GM18861 (cell line): ENCODE measurements around the gene ILK.

Experiments used
- ATAC-seq: cut with Tn5 transposase; IDR thresholded peaks from one replicate; pipeline ENCODE4 v1.9.1; 2021; ENCODE audit not compliant: unreplicated experiment

ILK gene

DNA sequence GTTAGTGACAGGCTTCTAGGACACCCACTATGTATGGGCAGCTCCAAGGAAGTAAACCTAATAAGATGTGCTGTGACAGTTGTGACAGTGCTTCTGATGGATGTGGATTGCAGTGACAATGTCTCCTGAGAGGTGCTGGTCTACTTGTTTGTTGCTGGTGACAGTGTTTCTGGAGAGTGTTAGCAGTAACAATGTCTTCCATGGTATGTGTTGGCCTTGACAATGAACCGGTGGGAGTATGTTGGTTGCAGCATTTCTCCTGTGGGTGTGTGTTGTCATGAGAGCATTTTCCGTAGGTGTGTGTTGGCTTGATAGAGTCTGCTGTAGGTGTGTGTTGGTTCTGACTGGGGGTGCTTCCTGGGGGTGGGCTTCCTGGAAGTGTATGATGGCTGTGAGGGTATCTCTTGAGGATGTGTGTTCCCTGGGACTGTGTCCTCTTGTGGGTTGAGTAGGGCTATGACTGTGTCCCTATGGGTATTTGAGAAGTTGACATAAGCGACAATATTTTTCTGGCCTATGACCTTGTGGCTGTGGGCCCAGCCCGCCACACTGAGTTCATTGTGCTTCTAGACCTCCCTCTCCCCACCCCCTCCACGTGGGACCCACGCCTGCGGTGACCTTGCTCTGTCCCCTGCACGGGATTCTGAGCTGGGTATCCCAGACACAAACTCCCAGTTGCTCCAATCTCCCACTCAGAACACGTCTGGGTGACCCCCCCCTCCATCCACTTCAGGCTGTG lies 50.9 kb downstream of the ILK start:
- ATAC-seq: no peak

- no peak for ATAC-seq
These were observed 51.6 kb downstream of the ILK start for GRCh38 chr11:6655020-6655789.

- ATAC-seq: no peak
These were observed 52.4 kb downstream of the ILK start, which contains the start of gene DCHS1 for GRCh38 chr11:6655790-6656583. DCHS1 (minus strand) TSS chr11:6655809; CDS start chr11:6641613, 14,196 bp downstream.

DNA sequence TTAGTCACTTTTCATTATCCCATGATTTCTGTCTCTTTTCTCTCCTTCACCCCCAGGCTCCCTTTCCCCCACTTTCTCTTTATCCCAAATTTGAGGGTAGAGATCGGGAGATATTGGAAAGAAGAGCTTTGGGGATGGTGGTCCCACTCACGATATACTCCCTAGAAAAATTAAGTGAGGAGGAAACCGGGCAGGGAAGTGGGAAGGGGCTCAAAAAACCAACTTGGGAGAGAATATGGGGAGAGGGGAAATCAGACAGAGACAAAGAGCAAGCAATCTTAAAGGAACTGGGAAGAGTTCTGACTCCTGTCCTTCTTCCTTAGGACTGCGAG lies 53.0 kb downstream of the ILK start:
- ATAC-seq: no peak

GRCh38 chr11:6656936-6657335 lies 53.4 kb downstream of the ILK start:
- no peak for ATAC-seq

GRCh38 chr11:6657346-6657745 lies 53.8 kb downstream of the ILK start:
- no peak for ATAC-seq

DNA sequence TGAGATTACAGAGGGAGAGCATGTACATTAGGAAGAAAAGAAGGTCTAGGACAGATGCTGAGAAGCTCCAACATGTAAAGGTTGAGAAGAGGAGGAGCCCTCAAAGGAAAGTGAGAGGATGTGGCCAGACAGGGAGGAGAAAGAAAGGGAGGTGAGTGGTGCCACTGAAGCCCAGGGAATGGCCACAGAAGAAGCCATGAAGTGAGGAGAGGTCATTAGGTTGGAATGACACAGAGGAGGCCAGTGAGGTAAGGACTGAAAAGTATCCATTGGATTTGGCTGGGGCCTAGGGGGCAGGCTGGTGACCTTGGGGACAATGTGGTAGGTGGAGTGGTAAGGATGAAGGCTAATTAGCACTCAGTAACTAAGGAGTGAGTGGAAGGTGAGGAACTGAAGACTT lies 55.1 kb downstream of the ILK start:
- no peak for ATAC-seq
